ENCODE results near the gene AGO3.

GRCh38 chr1:36024847-36025246, 93.9 kb downstream of the AGO3 start:
- TF ChIP-seq CTCF (IDR thresholded peaks at IDR 0.05; ENCODE audit: low read length): no peak
- no peak for TF ChIP-seq EZH2 (IDR thresholded peaks at IDR 0.05; ENCODE audit: borderline replicate concordance, low read length)
